GM12872 (cell line): Measurements from ENCODE around the gene IRS2.

Source experiments
- TF ChIP-seq, protein P1 (sequence below): IDR thresholded peaks from 3 replicates; pipeline ENCODE4 v1.5.1; 2011; ENCODE audit warnings: low read depth, mild to moderate bottlenecking, low read length, moderate library complexity; ENCODE audit not compliant: insufficient read depth

The IRS2 gene

DNA sequence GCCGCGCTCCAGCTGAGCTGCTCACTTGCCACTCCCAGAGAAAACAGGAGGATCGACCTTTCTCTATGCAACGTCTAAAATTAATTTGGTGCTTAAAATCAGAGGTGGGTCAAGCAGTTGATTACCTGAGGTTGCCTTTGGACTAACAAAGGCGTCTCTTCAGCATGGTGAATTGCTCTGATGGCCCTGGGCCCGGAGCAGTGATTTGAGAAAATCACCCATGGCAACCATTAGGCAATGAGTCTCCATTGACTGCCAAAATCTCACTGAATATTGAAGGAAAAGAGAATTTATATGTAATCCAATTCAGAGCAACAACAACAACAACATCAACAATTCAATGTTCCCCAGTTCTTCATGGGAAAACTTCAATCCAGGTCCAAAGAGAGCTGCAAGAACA is 61.8 kb downstream of the IRS2 start:
- TF ChIP-seq, protein P1, sequence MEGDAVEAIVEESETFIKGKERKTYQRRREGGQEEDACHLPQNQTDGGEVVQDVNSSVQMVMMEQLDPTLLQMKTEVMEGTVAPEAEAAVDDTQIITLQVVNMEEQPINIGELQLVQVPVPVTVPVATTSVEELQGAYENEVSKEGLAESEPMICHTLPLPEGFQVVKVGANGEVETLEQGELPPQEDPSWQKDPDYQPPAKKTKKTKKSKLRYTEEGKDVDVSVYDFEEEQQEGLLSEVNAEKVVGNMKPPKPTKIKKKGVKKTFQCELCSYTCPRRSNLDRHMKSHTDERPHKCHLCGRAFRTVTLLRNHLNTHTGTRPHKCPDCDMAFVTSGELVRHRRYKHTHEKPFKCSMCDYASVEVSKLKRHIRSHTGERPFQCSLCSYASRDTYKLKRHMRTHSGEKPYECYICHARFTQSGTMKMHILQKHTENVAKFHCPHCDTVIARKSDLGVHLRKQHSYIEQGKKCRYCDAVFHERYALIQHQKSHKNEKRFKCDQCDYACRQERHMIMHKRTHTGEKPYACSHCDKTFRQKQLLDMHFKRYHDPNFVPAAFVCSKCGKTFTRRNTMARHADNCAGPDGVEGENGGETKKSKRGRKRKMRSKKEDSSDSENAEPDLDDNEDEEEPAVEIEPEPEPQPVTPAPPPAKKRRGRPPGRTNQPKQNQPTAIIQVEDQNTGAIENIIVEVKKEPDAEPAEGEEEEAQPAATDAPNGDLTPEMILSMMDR, result no peak

- TF ChIP-seq, protein P1, result no peak
Measured at GRCh38 chr13:109723046-109723445, 63.3 kb downstream of the IRS2 start.

- TF ChIP-seq, protein P1, result no peak
Measured at GRCh38 chr13:109722068-109722467, 64.3 kb downstream of the IRS2 start.

DNA sequence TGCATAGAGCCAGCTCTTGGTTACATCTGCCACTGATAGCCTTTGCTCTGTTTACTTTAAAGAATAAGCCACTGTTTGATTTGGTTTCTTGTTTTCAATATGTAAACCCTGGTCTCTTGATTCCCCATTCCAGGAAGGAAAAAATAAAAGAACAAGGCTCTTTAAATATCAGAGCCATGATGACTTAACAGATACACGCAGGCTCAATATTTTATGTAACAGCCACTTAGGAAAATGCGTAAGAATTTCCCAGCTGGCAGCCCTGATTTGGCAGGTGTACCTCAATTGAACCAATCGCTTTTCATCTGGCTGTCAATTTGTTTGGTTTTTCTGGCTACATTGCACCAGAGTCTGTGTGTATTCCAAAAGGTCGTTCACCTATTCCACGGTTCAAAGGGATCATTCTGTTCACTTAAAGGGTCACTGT is 65.6 kb downstream of the IRS2 start:
- TF ChIP-seq, protein P1, result no peak

DNA sequence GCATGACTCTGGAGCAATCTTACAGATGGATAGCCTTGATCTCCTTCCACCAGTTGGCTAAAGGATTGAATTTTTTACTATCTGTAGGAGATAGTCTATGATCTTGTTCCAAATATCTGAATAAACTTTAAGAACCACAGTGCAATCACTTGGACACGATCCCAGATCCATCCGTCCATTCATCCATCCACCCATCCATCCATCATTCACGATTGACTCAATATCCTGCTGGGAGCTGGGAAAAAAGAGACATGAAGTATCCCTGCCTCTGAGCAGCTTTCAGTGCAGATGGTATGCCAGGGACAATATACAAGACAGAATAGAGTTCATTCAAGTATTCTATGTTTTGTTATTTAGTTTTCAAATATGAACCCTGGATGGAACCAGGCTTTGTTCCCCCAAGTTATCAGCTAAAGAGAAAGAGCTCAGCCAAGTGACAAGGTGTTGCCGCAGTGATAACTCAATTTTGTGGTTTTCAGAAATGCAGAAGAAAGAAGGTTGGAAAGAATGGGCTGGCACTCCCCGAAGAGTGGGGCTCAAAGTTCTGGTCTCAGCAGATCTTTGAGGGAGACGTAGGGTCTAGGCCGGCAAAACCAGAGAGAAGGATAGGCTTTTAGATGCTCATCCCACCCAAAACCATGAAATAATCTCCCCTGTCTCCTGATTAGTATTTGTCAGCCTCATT is 66.3 kb downstream of the IRS2 start:
- TF ChIP-seq, protein P1, result no peak

DNA sequence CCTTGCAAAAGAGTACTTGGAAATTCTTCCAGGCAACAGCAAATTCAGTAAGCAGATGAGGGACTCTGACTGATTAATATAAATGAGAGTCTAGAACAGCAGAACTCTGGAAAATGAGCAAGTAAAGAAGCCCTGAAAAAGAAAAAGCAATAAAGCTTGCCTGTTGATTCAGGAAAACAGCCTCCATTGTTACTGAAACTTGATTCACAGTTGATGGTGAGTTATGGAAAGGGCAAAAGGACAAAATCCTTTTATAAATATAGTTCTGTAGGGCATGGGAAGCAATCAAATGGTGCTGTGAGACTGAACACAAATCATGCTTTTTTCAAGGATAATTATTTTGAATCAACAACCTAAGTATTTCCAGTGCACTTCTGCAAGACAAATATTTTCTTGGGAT is 67.7 kb downstream of the IRS2 start:
- TF ChIP-seq, protein P1, result no peak

DNA sequence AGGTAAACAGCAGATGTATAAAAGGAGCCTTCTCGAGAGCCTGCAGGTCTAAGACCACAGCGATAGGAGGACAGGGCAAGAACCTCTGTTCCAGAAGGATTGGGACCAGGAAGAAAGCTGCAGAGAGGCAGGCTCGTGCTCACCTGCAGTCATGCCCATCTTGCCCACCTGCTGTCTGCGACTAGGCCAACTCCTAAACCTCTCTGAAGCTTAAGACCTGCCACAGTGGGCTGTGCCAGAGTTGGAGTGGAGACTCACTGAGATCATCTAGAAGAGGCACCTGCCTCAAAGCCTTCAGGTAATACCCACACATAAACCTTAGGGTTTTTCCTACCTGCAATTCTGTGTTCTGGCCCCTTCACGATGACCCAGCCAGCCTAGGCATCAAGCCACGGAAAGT is 68.7 kb downstream of the IRS2 start:
- TF ChIP-seq, protein P1, result no peak

- TF ChIP-seq, protein P1, result no peak
Measured at GRCh38 chr13:109715902-109716301, 70.5 kb downstream of the IRS2 start.
